Retina (tissue), 1 donor: ENCODE results near the gene ALKAL2.

Experiments
- DNase-seq: peaks from one replicate; pipeline ENCODE4 v3.0.0-alpha.2; 2016

Gene ALKAL2

DNA sequence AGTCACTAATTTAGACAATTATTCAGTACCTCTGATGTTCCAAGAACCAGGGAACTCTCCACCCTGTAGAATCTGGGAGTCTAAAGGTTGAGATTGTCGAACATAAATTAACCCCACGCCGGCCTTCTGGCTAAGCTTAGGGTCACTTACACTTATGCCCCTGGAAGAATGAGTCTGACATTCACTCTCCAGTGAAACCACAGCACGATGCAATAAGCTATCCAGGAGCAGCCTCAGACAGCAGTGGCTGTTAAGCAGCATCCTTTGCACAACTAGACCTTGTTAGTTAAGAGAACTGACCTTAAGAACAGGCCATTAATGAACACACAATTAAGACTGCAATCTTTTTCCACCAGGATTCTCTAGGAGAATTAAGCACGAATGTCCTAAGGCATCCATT is 49.0 kb downstream of the ALKAL2 start:
- no peak for DNase-seq

DNA sequence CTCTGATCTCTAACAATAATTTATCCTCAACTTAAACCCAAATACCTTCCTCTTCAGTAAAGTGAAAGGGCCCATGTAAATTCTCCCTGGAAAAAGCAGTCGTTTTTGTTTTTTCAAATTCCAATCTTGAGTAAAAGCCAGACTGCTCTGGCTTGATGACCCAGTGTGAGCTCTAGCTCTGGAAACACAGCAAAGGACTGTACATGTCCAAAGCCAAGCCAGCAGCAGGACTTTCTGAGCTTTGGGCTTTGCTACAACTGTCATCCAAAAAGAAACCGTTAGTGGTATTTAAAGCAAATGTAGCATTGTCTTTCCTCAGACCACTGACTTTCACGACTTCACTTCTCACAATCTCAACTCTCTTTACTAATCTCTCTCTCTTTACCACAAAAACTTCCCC is 49.5 kb downstream of the ALKAL2 start:
- no peak for DNase-seq

GRCh38 chr2:237878-238277 is 50.0 kb downstream of the ALKAL2 start:
- DNase-seq: peak; percentile 17

DNA sequence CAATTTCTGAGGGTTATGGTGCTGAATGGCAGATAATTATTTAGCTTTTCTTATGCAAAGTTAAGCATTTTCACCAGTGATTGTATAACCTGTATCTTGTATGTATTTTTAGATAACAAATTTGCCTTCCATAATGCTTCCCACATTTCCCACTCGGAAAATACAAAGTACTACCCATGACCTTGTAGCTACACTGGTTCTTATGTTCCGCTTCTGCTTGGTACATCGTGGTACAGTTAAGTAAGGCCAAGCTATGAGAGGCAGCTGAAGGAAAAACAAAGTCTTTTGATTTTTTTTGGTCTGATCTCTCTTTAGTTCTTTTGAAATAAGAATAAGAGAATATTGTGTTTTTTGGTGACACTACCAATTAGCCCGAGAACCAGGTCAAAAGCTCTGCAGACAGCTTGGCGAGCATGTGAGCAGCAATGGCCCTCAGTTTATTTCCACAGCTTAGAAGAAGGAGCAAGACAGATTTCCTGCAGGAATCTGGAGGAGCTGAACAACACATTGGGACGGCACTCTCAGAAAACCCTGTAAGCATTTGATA is 50.8 kb downstream of the ALKAL2 start:
- DNase-seq: peak; percentile 12

- DNase-seq: no peak
Observed at GRCh38 chr2:234421-234820, 53.5 kb downstream of the ALKAL2 start.

DNA sequence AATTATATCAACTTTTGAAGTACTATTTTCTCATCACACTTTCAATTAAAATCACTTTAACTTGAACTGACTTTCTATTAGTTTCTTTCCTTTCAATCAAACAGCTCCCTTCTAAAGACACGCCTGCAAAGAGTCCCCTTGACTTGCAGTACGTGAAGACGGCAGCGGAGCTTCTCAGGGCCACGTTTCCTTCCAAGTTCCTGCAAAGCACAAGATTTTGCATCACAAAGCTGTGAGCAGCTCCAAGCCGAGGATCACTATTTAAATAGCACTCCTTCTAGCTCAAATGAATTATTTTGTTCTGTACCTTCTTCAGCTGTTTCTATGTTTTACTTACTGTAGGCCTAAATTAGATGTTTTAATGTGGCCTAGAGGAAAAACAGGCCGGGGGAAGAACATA is 54.9 kb downstream of the ALKAL2 start:
- DNase-seq: no peak

DNA sequence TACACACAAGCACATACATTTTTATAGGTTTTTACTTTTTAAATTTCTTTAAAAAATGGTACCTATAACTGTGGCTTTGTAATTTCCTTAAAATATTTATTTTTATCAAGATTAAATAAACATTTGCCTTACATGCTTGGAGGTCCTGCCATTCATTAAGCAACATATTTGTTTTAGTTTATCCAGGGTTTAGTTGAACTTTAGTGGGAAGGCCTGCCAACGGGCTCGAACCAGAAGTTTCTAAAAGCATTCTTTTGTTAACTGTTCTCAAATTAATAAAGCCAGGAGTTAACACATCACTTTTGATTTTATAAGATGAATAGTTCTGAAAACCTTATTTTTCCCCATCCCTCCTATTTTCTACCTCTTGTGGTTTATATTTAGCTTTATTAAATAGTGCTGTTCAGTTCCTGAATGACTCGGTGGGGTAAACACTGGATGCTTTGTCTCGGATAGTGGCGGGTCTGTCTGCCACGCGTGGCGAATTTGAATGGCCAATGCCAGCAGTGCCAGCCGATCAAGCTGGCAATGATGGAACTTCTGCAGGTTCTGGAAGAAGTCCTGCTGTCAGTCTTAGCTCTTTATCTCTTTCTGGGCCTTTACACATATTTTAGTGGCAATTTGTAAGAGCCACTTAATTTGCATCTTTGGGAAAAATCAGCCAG is 56.2 kb downstream of the ALKAL2 start:
- no peak for DNase-seq
